ENCODE data around the gene CHD3.

Gene CHD3

DNA sequence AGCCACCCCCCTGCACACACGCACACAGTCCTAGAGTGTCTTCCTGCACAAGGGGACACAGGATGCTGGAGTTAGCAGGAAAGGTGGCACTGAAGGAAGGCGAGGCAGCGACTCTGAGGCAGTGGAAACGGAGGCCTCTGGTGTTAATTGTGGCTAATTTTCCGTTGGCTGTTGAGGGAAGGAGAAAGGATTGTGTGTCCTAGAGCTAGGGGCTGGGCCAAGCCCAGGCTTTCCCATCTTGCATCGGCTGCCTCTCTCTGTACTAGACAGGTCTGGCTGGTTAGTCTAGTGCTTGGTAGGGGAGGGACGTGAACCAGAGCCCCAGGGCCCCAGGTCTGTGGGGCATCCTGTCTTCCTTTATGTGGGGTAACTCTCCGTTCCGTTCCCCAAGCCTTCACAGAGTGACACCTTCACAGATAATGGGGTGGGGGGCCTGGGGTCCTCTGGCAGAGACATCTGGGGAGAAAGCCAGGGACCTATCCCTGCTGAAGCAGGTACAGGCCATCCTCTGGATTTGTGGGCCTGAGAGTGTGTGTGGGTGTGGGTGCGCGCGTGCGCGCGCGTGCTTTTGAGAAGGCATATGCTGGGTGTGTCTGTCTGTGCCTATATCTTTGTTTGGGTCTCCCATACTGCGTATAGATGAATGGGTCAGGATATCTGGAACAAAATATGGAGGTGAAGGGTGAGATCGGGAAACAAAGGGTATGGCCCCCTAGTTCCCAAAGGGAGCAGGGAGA is at the start of gene CHD3:
TSS of gene CHD3 (plus strand) at position 606 of the 737 bp plus-strand sequence. CDS start 212 bp downstream, outside the sequence.
- DNase-seq (ENCODE audit: low read depth), result no peak

DNA sequence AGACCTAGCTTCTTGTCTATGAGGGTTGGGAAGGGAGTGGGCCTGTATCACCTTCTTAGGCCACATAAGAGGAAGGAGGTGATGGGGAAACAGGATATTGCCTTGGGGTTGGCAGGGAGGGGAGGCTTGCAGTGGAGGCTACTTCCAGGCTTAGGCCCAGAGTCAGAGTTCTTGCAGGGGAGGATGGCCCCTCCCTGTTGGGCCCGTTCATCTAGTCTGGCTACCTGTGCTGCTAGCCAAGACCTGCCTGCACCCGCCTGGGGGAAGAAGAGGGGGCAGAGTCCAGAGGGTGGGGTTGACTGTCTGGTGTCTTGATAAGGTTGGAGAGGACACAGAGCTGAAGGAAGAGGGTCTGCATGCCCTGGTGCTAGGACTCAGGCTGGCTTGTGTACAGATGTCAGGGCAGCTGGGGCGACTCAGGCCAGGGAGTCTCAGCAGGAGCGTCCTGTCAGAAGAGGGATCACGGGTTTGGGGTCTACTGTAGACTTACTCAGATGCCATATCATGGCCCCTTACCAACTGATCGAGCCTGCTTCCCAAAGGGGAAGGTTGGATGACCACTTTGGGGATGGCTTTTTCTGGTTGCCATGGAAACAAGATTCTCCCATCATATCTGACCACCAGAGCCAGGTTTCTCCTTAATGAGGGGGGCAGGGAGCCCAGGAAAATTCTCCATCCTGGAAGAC is 49.3 kb upstream of the CHD3 start:
- no peak for DNase-seq (ENCODE audit: low read depth)

DNA sequence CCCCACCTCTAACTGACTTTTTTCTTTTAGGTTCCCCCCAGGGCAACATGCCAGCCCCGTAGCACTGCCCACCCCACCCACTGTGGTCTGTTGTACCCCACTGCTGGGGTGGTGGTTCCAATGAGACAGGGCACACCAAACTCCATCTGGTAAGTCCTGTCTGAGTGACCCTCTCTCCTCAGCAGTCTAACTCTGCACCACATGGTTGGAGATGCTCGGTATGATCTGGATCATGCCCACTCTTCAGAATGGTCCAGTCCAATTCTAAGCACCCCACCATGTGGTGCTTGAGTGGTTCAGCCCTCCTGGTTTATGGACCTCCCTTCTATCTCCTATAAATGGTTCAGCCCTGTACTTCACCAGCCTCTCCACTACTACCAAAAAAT is 48.7 kb upstream of the CHD3 start:
- no peak for DNase-seq (ENCODE audit: low read depth)

DNA sequence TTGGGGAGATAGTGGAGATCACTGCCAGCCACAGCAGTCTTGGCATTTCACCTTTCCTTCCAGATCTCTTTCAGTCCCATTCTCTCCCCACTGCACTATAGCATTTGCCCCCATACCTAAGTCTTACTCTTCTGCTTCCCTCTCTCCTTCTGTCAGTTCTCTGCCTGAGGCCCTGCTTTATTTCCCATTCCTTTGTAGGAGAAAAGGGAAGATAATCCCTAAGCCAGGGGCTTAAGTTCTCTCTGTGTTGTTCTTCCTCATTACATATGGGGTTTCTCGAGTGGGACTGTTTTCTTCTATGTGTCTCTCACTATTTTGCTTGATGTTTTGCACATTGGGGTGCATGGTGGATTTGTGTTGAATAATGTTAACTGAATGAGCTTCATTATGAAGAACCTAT is 48.1 kb upstream of the CHD3 start:
- no peak for DNase-seq (ENCODE audit: low read depth)

DNA sequence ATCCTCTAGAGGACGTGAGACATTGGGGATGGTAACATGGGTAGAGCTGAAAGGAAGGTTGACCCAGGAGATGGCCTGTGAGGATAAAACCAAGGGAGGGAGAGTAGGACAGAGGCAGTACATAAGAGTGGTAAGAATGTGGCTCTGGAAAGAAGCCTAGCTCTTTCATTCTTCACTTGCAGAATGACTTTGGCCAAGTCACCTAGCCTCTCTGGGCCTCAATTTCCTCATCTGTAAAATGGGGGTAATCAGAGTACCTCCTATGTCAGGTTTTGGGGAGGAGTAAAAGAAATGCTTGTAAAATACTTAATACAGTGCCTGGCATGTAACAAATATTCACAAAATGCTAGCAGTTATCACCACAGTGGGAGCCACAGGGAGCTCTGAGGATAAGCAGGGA is 47.7 kb upstream of the CHD3 start:
- DNase-seq (ENCODE audit: low read depth), result no peak

DNA sequence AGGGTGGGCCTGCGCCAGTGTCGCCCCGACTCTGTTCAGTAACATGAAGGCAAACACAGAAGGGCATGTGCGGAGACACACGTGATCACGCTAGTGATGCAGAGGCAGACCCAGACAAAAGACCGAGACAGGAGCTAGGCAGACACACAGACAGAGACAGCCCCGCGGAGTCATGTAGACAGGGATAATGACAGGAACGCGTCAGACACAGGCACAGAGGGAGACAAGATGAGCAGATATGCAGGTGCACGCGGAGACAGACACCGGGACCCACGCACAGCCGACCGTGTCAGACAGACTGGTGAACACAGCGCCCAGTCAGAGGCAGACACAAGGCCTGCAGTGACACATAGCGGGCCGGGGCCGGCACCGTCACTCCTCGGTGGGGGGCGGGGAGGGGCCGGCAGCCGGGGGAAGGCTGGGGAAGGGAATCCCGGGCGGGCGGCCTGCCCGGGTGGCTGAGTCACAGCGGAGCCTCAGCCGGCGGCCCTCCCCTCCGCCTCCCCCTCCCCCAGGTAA is 47.1 kb upstream of the CHD3 start:
- no peak for DNase-seq (ENCODE audit: low read depth)

DNA sequence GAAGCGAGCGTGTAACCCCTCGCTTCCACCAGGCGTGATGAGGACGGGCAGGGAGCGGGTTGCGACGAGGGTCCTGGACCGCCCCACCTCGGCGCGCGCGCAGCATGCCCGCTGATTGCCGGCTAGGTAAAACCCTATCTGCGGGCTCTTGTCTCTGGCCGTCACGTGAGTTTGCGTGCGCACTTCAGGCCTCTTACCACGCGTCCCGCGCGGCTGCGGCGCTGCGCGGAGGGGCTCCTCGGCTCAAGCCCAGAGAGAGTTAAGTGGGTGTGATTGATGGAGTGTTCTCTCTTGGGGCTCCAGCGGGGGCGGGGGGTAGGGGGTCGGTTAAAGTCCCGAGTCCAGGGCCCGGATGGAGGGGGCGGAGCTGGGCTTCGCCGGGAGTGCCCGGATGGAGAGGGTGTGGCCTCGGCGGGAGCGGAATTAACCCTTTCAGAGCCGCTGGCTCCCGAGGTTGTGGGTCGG is 46.6 kb upstream of the CHD3 start:
- DNase-seq (ENCODE audit: low read depth), result no peak

DNA sequence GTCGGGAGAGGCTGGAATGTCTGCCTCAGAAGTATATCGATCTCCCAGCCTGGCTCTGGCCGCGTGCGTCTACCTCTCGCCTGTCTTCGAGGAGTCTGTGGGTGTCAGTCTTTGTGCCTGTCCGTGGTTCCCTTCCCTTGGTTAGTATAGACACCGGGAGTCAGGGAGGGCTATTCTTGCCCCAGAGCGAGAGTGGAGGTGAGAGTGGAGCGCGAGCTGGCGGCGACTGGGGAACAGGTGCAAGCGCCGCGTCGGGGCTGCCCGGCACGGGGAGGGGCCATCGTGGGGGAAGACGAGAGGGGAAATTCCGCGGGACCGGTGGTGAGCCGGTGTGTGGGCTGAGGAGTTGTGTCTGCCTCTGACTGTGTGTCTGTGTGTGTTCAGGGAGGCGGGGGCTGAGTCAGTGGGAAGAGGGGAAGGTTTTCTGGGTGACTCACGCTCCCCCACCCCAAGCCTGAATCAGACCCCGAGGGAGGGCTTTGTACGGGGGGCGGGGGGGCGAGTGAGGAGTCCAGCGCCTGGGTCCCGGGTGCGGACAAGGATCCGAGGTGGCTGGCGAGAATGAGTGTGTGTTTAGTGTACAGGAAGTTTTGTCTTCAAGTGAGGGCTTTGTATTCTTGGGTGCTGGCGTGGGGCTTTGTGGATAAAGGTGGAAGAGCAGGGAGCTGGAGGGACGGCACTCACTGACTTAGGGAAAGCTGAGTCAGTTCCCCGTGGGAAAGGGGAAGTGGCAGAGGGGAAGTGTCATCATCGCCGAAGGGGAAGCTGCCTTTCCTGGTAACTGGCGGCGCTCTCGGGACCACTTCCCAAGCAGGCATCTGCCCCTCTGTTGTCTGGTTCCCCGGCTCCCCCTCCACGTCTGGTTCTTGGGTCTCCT is 46.0 kb upstream of the CHD3 start:
- no peak for DNase-seq (ENCODE audit: low read depth)

DNA sequence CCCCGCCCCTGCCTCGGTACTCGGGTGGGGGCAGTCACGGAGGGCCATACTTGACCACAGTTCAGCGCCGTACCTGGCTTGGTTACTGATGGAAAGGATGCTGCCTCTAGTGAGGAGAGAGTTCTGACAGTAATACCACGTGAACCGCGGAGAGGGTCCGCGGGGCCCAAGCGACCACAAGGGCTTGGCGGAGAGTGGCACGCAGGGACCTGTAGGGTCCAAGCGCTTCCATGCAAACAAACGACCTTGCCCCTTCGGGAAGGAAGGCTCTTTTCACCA is 45.4 kb upstream of the CHD3 start:
- no peak for DNase-seq (ENCODE audit: low read depth)

DNA sequence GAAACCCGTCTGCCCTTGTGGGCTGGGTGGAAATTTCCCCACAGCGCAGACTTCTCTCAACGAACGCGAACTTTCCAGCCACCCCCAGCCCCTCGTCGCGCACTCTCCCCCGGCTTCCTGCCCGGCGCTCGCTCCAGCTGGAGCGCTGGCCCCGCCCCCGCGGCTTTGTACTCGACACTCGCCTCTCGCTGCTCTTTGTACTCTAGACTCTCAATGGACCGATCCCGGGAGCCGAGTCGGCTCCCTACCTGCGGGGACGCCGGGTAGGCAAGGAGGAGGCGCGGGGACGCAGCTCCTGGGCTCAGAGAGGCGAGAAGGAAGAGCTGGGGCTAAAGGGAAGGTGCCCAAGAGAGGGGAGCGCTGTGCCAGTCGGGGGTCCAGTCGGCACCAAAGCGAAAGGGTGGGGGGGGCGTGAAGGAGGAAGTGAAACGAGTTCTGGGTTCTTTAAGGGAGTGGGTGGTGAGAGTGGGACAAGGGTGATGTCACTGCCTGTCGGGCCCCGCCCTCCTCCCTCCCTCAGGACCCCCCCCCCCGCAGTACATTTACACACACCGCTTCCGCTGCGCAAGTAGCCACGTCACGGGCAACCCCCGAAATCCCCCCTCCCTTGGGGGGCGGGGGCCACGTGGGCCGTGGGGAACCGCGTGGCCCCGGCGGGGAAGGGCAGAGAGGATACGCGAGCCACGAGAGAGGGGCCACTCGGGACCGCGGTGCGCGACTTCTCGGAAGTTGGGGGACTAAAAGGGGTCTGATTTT is 44.9 kb upstream of the CHD3 start:
- DNase-seq (ENCODE audit: low read depth), result no peak

DNA sequence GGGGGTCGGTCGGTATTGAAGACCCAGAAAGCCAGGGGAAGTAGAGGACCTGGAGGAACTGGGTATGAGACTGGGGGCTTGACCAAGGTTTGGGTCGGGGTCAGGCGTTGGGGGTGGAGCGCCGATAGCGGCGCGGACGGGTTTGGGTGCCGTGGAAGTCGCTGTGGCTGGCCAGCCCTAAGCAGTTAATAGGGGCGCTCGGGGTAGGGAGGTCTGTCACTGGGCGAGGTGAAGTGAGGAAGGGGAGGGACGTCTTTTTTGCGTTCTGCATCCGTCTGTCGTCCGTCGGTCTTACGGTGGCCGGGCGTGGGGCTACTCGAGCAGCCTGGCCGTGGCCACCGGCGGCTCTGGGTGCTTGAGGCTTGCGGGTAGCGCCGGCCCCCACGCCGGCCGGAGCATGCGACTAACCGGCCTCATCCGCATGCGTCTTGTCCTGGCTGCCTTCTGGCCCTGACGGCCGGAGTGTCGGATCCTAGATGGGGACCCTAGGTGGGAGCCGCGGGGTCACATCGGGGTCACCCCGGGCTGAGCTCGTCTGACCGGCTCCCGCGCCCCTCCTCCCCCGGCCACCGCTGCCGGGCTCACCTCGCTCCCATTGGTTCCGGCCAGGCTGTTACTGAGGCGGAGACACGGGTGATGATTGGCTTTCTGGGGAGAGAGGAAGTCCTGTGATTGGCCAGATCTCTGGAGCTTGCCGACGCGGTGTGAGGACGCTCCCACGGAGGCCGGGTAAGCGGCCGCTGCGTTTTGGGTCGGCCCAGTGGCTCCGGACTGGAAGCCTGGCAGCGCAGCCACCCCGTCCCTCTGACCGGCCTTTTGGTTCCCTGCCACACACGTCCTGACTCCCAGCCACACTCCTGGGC is 44.1 kb upstream of the CHD3 start:
- DNase-seq (ENCODE audit: low read depth), result no peak

DNA sequence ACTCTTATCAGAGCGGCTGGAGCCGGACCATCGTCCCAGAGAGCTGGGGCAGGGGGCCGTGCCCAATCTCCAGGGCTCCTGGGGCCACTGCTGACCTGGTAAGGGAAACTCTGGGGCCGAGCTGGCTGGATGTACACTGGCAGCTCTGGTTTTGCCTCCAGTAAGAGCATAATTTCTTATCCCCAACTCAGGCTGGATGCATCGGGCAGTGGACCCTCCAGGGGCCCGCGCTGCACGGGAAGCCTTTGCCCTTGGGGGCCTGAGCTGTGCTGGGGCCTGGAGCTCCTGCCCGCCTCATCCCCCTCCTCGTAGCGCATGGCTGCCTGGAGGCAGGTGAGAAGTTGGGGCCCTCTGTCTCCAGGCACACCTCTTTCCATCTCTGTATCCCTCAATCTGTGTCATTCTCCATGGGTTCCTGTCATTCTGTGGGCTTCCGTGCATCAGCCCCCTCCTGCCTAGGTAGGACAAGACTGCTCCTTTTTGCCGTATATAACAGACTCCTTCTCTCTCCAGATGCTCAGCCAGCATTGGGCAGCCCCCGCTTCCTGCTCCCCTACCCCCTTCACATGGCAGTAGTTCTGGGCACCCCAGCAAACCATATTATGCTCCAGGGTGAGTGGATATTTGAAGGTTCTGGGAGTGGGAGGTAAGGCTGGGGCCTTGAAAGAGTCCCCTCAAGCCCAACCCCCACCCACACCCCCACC is 43.1 kb upstream of the CHD3 start:
- DNase-seq (ENCODE audit: low read depth), result no peak

DNA sequence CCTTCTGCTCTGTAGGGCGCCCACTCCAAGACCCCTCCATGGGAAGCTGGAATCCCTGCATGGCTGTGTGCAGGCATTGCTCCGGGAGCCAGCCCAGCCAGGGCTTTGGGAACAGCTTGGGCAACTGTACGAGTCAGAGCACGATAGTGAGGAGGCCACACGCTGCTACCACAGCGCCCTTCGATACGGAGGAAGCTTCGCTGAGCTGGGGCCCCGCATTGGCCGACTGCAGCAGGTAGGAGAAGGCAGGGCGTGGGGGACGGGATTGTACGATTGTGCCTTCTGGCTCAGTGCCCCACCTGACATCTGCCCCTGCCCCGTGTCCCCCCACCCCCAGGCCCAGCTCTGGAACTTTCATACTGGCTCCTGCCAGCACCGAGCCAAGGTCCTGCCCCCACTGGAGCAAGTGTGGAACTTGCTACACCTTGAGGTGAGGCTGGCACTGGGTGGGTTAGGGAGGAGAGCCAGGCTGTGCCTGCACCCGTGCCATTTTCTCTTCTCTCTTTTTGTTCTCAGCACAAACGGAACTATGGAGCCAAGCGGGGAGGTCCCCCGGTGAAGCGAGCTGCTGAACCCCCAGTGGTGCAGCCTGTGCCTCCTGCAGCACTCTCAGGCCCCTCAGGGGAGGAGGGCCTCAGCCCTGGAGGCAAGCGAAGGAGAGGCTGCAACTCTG is 42.4 kb upstream of the CHD3 start:
- no peak for DNase-seq (ENCODE audit: low read depth)

DNA sequence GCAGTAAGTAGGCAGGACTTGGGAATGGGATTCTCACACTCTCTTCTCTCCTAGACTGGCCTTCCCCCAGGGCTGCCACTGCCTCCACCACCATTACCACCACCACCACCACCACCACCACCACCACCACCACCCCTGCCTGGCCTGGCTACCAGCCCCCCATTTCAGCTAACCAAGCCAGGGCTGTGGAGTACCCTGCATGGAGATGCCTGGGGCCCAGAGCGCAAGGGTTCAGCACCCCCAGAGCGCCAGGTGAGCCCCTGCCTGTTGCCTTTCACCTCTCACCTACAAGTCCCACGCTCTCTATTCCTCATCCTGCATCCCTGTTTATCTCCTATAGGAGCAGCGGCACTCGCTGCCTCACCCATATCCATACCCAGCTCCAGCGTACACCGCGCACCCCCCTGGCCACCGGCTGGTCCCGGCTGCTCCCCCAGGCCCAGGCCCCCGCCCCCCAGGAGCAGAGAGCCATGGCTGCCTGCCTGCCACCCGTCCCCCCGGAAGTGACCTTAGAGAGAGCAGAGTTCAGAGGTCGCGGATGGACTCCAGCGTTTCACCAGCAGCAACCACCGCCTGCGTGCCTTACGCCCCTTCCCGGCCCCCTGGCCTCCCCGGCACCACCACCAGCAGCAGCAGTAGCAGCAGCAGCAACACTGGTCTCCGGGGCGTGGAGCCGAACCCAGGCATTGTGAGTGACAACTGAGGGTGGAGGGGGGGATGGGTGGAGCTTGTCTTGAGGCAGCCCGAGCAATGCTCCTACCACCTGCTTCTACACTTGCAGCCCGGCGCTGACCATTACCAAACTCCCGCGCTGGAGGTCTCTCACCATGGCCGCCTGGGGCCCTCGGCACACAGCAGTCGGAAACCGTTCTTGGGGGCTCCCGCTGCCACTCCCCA is 41.6 kb upstream of the CHD3 start:
- no peak for DNase-seq (ENCODE audit: low read depth)

DNA sequence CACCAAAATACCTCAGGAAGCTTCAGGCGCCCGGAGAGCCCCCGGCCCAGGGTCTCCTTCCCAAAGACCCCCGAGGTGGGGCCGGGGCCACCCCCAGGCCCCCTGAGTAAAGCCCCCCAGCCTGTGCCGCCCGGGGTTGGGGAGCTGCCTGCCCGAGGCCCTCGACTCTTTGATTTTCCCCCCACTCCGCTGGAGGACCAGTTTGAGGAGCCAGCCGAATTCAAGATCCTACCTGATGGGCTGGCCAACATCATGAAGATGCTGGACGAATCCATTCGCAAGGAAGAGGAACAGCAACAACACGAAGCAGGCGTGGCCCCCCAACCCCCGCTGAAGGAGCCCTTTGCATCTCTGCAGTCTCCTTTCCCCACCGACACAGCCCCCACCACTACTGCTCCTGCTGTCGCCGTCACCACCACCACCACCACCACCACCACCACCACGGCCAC is 40.4 kb upstream of the CHD3 start:
- no peak for DNase-seq (ENCODE audit: low read depth)

DNA sequence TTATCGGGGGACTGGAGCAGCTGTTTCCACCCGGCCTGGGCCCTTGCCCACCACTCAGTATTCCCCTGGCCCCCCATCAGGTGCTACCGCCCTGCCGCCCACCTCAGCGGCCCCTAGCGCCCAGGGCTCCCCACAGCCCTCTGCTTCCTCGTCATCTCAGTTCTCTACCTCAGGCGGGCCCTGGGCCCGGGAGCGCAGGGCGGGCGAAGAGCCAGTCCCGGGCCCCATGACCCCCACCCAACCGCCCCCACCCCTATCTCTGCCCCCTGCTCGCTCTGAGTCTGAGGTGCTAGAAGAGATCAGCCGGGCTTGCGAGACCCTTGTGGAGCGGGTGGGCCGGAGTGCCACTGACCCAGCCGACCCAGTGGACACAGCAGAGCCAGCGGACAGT is 39.9 kb upstream of the CHD3 start:
- DNase-seq (ENCODE audit: low read depth), result no peak

DNA sequence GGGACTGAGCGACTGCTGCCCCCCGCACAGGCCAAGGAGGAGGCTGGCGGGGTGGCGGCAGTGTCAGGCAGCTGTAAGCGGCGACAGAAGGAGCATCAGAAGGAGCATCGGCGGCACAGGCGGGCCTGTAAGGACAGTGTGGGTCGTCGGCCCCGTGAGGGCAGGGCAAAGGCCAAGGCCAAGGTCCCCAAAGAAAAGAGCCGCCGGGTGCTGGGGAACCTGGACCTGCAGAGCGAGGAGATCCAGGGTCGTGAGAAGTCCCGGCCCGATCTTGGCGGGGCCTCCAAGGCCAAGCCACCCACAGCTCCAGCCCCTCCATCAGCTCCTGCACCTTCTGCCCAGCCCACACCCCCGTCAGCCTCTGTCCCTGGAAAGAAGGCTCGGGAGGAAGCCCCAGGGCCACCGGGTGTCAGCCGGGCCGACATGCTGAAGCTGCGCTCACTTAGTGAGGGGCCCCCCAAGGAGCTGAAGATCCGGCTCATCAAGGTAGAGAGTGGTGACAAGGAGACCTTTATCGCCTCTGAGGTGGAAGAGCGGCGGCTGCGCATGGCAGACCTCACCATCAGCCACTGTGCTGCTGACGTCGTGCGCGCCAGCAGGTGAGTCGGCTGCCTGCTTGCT is 39.3 kb upstream of the CHD3 start:
- DNase-seq (ENCODE audit: low read depth), result no peak
